SK-N-SH (cell line): ENCODE results near the gene GALNT17. TPM values are rescaled to one million over a fixed set of nuclear protein-coding genes. Genes with fewer than 3 reads are reported as not detected.

ENCODE experiments used
- polyA plus RNA-seq, 3 experiments: library from polyadenylated mRNA; depleted of rRNA; stranded (reverse); fragments of >200 nt; gene quantifications; 2 replicates each; pipeline ENCODE4 v1.2.3, GENCODE V29; 2012
- small RNA-seq, 7 experiments: library from RNA; depleted of rRNA; stranded (forward); fragments of <200 nt; gene quantifications; one replicate each; pipeline ENCODE3, GENCODE V24; 2012

GALNT17 gene
- polyA plus RNA-seq, 1 of the 3 experiments (the other 2 are of a cell fraction) = not detected

Small RNAs within 50 kb of the gene (small RNA-seq; reads per million reads assigned to genes)
- gene MIR3914-1 (0 reads per million in 7 experiments), gene RN7SKP75 (0 to 0.13 (median 0) reads per million in 7 experiments)
